Putamen (tissue), 1 donor: ENCODE measurements around the gene CALCOCO1.
"Not testable (repeated sequence)": the region's sequence is repeated elsewhere in the genome, so short reads cannot be mapped to it uniquely, and the experiment has no call there.

Source experiments
- DNase-seq: peaks from one replicate; pipeline ENCODE4 v3.0.0-alpha.2; 2016; ENCODE audit warnings: low spot score

The CALCOCO1 gene

DNA sequence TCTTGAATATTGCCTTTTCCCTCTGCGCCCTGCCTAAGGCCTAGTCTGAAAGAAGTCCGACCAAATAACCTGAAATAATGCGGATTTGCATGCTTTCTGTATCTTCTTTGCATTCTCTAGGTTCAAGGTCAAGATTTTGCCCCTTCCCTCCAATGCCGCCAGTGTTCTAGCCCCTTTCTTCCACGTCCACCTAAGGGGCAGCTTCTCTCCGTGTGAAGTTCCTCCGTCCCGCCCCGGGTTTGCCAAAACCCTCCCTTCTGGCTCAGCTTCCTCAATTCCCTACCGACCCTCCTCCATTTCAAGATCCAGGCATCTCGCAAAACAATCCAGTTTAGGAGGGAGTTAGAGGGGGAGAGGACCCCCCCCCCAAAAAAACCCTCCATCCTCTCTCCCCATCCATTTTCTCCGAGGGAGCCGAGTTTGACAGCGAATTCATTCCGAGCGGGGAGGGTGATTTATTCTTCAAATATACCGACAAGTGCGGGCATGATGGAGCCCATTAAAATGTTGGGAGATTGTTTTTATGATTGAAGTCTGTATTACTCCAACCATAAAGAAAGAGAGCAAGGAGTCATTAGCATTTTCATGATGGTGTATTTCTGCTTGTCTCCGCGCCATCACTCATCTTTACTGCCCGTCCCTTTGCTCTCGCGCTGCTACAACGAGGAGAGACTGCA is 30.5 kb downstream of the CALCOCO1 start:
- no peak for DNase-seq

DNA sequence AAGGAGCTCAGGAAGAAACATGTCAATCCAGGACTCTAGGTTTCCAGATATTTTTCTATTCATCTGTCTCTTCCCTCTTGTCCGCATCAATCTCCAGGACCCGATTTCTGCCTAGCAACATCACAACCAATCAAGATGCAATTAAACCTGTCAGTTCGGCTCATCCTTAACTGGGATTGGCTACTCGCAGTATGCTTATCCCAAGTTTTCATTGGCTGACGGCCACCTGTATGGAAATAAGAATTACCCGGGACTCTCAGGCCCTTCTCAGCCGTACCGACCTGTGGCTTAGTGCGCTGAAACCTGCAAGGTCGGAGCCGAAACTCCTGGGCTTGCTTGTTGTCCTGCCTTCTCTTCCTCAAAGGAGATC is 31.0 kb downstream of the CALCOCO1 start:
- DNase-seq, result peak; percentile 91

- DNase-seq, result no peak
These were observed 31.8 kb downstream of the CALCOCO1 start for GRCh38 chr12:53695152-53696145.

- no peak for DNase-seq
These were observed 32.5 kb downstream of the CALCOCO1 start for GRCh38 chr12:53694756-53695151.

DNA sequence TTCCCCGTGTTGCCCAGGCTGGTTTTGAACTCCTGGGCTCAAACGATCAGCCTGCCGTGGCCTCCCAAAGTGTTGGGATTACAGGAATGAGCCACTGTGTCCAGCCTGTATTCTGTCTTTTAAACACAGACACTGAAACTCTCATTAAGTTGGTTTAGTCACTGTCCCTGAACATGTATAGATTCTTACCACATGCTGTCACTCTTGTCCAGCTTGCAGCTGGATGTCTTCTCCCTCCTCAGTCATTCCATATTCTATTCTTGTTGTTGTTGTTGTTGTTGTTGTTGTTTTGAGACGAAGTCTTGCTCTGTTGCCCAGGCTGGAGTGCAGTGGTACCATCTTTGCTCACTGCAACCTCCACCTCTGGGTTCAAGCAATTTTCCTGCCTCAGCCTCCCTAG is 39.1 kb downstream of the CALCOCO1 start:
- no peak for DNase-seq

GRCh38 chr12:53686436-53686835 is 40.8 kb downstream of the CALCOCO1 start:
- no peak for DNase-seq

- DNase-seq, result no peak
These were observed 42.5 kb downstream of the CALCOCO1 start for GRCh38 chr12:53684654-53685220.

DNA sequence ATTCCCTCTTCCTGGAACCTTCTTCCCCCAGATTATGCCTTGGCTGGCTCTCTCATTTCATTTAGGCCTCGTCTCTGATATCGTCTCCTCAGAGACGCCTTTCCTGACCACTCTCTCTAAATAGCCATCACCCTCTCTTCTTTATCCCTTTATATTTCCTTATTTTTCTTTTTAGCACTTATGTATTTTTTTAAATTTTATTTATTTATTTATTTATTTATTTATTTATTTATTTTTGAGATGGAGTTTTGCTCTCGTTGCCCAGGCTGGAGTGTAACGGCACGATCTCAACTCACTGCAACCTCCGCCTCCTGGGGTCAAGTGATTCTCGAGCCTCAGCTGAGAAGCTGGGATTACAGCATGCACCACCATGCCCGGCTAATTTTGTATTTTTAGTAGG is 43.3 kb downstream of the CALCOCO1 start:
- no peak for DNase-seq

GRCh38 chr12:53683494-53683893 is 43.8 kb downstream of the CALCOCO1 start:
- no peak for DNase-seq

- DNase-seq, result not testable (repeated sequence)
These were observed 47.2 kb downstream of the CALCOCO1 start for GRCh38 chr12:53680061-53680460.

DNA sequence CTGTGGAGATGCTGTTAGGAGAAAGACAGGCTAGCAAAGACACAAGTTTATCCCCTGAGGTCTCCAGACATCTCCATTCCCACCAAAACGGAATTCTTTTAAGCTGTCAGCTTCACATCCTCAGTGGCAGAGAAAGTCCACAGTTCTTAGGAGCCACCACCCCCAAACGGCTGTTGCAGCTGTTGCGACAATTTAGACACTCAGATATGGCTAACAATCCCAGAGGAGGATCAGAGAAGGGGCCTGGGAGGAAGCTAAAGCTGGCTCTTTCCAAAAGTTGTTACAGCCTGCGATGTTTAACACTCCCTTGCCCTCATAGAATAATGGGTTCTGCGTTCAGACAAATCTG is 49.5 kb downstream of the CALCOCO1 start:
- peak; percentile 59 for DNase-seq

DNA sequence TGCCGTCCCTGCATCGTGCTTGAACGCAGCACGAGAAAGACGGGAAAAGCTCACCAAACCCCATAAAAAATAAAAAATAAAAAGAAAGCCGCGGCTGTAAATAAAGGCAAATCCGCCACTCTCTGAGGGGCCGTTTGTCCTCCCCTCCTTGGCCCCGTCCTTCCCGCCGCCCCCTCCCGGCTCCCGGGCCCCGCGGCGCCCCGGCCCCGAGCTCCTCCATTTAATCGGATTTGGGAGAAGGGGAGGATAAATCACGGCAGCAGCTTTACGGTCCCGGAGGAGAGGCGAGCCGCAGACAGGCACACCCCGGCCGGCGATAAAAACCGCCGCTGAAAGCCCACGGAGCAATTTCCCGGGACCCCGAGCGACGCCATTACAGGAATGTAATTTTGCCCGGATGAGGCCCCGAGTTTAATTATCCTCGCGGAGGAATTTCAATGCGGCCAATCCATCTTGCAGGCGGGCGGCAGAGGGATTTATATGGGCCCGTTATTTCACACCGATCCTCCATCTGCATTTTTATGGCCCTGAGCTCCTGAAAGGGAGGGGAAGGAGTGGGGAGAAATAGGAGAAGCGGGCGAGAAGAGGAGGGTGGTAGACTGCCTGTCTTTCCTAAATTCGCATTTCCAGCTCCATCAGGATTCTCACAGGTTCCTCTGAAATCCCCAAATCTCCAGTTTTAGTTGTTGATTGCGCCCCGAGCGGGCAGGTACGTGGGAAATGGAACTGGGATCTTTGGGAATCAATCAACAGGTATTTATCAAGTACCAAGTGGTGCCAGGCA is 50.0 kb downstream of the CALCOCO1 start:
- no peak for DNase-seq

DNA sequence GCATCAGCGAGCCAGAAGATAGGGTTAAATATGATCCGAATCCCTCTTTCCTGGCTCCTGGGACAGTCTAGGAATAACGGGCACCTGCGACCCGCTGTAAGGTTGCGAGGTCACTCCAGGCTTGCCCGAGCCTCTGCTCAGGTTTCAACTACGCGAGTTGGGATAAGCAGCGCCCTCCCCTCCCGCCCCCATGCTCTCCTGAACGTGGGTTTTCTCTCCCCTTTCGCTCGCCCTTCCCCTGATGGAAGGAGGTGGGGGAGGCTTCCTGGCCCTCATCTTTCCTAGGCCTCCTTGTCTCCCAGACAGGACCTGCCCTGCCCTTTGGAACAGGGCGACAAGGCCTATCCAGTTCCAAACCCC is 50.6 kb downstream of the CALCOCO1 start:
- DNase-seq, result peak; percentile 69

DNA sequence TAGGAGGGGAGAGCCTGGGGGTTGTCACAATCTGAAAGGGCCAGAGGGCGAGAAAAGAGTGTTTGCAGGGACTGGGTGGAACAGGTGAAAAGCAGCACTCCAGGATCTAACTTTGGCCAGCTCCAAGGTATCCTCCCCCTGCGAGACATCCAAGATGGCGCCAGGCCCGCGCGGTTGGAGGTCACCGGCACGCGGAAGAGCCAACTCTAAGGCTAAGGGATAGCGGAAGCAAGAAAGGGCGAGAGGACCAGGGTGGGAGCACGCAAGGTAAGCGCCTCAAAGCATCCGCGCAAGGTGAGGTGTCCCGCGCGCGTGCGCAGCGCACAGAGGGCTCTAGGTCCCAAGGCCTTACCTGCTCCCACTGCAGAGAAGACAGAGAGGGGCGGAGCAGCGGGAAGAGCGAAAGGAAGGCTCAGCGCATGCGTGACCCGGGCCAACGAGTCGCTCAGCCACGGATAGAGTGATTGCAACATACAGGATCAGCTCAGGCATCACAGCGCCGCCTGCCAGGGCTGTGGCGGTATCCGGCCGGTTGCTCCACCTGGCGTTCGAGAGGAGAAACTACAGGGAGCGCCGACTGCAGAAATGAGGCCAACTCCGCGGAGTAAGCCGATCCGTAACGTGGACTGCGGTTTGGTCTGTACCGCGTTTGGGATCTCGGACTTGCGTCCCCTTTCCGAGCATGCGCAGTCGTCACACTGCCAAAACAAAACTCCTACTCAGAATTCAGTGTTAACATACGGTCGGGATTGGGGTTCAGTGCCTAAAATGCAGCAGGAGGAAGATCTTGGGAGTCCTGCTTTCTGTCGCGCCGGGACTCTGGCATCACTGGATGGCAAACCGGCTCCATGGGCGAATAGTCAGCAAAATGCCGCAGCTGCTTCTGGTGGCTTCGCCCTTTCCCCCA is 51.3 kb downstream of the CALCOCO1 start, which contains the start of gene ATP5MC2:
Gene ATP5MC2 (minus strand): TSS at position 383 of the 907 bp plus-strand sequence. CDS start 3,469 bp downstream, outside the sequence.
- DNase-seq, result peak; percentile 100

DNA sequence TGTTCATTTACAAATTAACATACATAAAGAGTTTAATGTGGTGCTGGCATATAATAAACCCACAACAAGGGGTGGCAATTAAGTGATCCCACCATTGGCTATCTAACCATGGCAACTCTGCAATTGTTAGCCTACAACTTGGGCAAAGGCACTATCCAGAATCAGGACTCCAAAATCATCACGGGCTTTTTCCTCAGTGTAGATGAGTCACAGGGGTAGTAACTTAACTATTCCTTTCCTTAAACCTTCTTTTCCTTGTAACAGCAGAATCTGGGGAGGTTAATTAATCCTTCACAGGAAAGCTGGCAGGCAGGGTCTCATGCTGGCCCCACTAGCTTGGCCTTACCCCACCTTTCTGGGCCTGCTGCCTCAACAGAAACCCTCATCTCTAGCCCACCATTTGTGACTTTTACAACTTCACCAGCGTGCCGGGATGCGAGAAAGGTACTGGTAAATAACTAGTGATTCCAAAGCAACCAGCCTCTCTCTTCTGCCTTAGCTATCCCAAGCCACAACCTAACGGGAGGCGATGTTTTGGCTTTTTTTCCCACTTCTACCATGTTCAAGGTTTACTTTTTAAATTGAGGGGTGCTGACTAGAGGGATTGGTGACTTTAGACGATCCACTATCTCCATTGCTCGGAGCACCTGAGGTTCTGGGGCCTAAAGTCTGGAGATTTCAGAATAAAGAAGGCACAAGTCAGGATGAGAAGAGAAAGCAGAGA is 52.1 kb downstream of the CALCOCO1 start:
- DNase-seq, result no peak

DNA sequence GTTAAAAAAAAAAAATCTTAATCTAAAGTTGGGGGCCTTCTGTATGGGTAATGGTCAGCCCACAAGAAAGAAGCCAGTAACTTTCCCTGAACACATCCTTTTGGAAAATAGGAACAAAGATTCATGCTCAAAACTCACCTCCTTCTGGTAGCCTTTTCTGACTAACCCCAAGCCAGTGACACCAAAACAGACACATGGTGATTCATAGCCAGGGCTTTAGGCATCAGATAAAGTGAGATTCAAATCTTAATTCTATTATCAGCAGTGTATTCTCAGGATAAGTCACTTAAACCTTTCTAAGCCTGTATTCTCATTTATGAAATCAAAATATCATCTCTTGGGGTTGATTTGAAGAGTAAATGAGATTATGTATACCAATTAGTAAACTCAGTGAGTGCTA is 56.3 kb downstream of the CALCOCO1 start:
- DNase-seq, result no peak

- DNase-seq, result no peak
These were observed 56.9 kb downstream of the CALCOCO1 start for GRCh38 chr12:53670308-53670707.

GRCh38 chr12:53667080-53667479 is 60.2 kb downstream of the CALCOCO1 start:
- DNase-seq, result no peak

GRCh38 chr12:53664936-53665335 is 62.3 kb downstream of the CALCOCO1 start:
- DNase-seq, result no peak

DNA sequence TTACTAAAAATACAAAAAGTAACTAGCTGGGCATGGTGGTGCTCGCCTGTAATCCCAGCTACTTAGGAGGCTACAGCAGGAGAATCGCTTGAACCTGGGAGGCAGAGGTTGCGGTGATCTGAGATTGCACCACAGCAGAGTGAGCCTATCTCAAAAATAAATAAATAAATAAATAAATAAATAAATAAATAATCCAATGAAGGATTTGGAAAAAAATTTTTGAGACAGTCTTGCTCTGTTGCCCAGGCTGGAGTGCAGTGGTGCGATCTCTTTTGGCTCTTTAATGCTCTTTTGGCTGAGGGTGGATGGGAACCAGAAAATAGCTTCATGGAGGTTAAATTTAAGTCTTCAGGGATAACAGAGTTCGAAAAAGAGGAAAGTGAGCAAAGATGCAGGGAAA is 63.1 kb downstream of the CALCOCO1 start:
- DNase-seq, result no peak
